ENCODE results near the gene HBE1.
"Not testable (repeated sequence)": the region's sequence is repeated elsewhere in the genome, so short reads cannot be mapped to it uniquely, and the experiment has no call there.

The HBE1 gene

DNA sequence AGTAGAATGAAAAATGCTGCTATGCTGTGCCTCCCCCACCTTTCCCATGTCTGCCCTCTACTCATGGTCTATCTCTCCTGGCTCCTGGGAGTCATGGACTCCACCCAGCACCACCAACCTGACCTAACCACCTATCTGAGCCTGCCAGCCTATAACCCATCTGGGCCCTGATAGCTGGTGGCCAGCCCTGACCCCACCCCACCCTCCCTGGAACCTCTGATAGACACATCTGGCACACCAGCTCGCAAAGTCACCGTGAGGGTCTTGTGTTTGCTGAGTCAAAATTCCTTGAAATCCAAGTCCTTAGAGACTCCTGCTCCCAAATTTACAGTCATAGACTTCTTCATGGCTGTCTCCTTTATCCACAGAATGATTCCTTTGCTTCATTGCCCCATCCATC is 14.9 kb upstream of the HBE1 start:
- DNase-seq, result no peak

- DNase-seq, result no peak
These were observed 14.1 kb upstream of the HBE1 start for GRCh38 chr11:5283882-5284281.

GRCh38 chr11:5283086-5283485 is 13.3 kb upstream of the HBE1 start:
- DNase-seq, result no peak

- no peak for DNase-seq
These were observed 12.9 kb upstream of the HBE1 start for GRCh38 chr11:5282628-5283027.

GRCh38 chr11:5281596-5281995 is 11.9 kb upstream of the HBE1 start:
- no peak for DNase-seq

- DNase-seq, result peak; percentile 46
These were observed 10.9 kb upstream of the HBE1 start for GRCh38 chr11:5280582-5281102.

DNA sequence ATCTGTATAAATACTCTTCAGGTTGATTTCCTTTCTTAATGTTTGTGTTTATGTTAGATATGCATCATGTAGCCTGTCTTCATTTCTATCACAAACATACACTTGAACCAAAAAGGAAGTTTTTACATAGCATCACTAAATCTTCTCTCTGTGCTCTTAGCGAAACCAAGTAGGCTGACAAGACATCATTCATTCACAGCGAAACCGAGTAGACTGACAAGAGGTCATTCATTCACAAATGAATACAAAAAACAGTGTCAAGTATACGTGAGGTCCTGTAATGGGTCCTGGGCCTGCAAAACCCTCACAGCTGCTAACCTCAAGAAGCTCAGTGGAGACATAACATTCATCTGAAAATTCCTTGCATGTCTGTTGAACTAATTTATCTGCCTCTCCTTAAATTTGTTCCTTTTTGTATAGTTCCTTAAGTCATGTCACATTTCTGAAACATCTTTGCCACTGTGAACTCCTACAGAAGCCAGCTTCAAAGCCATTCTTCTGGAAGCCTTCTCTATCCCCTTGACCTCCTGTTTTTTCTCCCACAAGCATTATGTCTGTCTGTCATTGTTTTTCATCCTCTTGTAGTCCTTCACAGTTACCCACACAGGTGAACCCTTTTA is 9.8 kb upstream of the HBE1 start:
- DNase-seq, result no peak

- no peak for DNase-seq
These were observed 8.2 kb upstream of the HBE1 start for GRCh38 chr11:5277807-5278382.

- no peak for DNase-seq
These were observed 7.0 kb upstream of the HBE1 start for GRCh38 chr11:5276697-5277096.

GRCh38 chr11:5275369-5276110 is 5.8 kb upstream of the HBE1 start:
- DNase-seq, result no peak

DNA sequence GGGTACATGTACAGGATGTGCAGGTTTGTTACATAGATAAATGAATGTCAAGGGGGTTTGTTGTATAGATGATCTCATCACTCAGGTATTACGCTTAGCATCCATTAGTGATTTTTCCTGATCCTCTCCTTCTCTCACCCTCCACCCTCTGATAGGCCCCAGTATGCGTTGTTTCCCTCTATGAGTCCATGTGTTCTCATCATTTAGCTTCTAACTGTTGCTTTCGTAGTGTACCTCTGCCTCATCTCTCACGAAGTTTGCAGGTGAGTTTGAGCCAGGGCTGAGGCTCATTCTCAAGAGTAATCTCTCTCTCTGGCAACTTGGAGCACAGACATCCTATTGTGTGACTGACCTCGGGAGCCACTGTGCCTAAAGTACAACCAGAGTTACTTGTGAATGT is 4.7 kb upstream of the HBE1 start:
- DNase-seq, result no peak

DNA sequence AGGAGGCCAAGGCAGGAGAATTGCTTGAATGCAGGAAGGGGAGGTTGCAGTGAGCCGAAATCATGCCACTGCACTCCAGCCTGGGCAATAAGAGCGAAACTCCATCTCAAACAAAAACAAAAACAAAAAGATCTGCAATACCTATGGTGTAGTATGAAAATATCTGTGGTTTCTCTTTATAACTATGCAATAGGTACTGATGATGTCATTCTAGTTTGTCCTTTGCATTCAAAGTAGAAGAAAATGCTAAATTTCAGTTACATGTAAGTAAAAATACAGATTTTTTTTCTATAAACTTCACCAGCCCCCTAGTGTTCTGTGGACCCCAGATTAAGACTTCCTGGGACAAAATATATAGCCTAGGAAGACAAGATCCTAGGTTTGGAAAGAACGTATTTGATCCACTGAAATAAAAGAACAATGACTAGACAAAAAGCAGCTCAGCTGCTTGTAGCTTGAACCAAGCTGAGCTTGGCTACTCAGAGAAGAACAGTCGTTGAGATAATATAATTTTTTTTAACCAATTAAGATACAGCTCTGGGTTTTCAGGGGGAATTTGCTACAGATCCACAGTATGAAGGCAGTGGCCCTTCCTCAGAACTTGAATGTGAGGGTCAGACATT is 2.8 kb upstream of the HBE1 start:
- no peak for DNase-seq

DNA sequence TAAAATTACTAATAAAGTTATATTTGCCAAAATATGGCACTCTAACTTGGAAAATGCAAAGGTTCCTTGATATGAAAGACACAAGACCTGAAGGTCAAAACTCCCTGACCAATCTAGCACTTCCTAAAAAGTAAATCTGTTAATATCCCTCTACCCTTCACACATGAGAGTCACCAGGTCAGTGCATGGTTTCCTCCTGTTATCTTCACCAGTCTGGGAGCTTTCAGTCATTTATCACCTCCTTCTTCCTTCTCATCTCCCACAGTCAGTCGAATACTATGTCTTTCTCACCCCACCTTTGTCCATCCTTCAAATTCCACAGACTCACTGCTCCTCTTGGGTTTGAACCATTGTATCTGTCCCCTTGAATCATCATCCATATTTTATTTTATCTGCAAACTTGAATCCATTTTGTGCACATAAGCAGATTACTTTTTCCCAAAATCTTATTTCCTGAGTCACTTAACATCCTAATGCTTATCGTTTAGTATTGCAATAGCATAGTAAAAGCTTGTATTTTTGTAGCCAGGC is 2.6 kb downstream of the HBE1 start:
- DNase-seq, result no peak

- no peak for DNase-seq
These were observed 3.1 kb downstream of the HBE1 start for GRCh38 chr11:5266609-5267008.

- no peak for DNase-seq
These were observed 3.9 kb downstream of the HBE1 start for GRCh38 chr11:5265832-5266231.

DNA sequence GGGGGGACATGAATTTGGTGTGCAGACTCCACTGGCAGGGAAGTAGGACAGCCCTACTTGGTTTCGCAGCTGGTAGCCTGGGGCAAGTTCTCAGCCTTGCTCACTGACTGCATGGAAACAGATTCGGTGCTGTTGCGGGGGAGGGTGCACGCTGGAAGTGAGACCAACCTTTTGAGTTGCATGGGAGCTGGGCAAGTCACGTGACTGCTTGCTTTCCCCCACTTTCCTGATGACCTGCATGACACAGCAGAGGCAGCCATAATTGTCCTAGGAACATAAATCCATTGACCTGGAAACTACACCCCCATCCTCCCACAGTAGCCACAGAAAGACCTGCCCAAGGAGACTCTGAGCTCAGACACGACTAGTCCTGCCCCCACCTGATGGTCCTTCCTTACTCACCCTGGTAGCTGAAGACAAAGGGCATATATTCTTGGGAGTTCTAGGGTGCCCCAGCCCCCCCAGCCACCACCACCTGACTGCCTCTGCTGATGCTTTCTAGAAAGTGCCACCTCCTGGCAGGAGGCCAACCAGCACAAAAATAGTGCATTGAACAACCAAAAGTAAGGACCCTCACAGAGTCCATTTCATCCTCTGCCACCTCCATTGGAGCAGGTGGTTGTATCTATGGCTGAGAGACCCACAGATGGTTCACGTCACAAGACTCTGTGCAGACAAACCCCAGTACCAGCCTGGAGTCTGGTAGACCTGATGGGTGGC is 11.0 kb downstream of the HBE1 start:
- DNase-seq, result no peak

DNA sequence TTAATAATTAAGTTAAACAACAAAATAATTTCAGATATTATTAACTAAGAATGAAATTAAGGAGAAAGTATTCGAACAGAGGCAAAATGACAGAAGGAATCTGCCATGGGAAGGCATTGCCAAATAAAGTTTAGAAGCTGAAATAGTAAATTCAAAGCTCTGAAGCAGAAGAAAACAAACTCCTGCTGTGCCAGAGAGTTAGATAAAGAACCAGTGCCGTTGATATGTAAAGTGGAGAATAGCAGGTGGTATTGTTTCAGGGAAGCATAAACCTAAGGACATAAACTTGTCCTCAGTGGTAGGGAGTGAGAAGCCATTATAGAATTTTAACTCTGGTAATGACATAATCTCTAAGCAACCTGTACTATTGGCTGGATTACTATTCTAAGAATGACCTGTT is 12.4 kb downstream of the HBE1 start:
- DNase-seq, result no peak

DNA sequence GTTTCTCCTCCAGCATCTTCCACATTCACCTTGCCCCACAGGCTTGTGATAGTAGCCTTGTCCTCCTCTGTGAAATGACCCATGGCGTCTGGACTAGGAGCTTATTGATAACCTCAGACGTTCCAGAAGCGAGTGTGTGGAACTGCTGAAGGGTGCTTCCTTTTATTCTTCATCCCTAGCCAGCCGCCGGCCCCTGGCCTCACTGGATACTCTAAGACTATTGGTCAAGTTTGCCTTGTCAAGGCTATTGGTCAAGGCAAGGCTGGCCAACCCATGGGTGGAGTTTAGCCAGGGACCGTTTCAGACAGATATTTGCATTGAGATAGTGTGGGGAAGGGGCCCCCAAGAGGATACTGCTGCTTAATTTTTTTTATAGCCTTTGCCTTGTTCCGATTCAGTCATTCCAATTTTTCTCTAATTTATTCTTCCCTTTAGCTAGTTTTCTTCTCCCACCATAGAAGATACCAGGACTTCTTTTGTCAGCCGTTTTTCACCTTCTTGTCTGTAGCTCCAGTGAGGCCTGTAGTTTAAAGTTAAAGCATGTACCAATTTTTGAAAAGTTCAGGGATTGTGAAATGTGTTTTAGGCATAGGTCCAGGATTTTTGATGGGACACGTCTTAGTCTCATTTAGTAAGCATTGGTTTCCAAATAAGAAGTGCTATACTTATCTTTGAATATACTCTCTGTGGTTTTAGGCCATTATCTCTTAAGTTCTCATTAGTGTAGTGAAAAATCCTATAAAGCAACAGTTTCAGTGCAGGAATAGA is 14.9 kb downstream of the HBE1 start, which contains the start of gene HBG2:
Gene HBG2 (minus strand): TSS at position 136 of the 768 bp plus-strand sequence. CDS start 53 bp downstream, at position 83.
- DNase-seq, result not testable (repeated sequence)

- not testable (repeated sequence) for DNase-seq
These were observed 15.7 kb downstream of the HBE1 start for GRCh38 chr11:5254023-5254422.

- DNase-seq, result not testable (repeated sequence)
These were observed 16.3 kb downstream of the HBE1 start for GRCh38 chr11:5253440-5253839.

DNA sequence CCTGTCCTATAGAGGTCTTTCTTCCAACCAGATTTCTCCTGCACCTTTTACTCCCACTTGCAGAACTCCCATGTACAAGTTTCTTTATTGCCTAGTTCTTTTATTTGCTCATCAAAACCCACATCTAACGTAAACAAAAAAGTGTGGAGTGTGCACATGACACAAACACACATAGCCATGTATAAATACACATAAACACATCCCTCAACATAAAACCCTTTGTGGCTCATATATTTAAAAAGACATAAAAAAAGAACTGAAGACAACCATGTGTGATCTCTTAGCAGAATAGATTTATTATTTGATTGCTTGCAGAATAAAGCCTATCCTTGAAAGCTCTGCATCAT is 16.9 kb downstream of the HBE1 start:
- no peak for DNase-seq
